Mesenchymal stem cell (in vitro differentiated cells and primary cell): ENCODE results near the gene PAX9.
A peak's percentile ranks its signal among the peaks of the same experiment; 100 is the strongest.

Source experiments
- DNase-seq: peaks from one replicate; pipeline ENCODE4 v3.0.0-alpha.2; 2013
- H2AFZ ChIP-seq: one replicate; pipeline ENCODE4 v1.6.1; 2013; ENCODE audit warnings: low read depth, mild to moderate bottlenecking, control low read depth, inconsistent platforms, low read length, moderate library complexity
- H2AK5ac ChIP-seq: 2 replicates; pipeline ENCODE4 v1.6.1; 2013; ENCODE audit warnings: low read length, moderate library complexity, mild to moderate bottlenecking, inconsistent platforms; ENCODE audit not compliant: severe bottlenecking
- H2BK120ac ChIP-seq: one replicate; pipeline ENCODE4 v1.6.1; 2013; ENCODE audit warnings: low read depth, mild to moderate bottlenecking, inconsistent platforms, low read length, moderate library complexity
- H2BK12ac ChIP-seq, 2 experiments: one replicate each; pipeline ENCODE4 v1.6.1; 2013; ENCODE audit warnings: inconsistent platforms in 2 of 2, low read length in 2 of 2, mild to moderate bottlenecking in 2 of 2, moderate library complexity in 2 of 2, control low read depth in 1 of 2
- H2BK15ac ChIP-seq: one replicate; pipeline ENCODE4 v1.6.1; 2013; ENCODE audit warnings: mild to moderate bottlenecking, low read depth, inconsistent platforms; ENCODE audit not compliant: poor library complexity, severe bottlenecking
- H2BK5ac ChIP-seq: 2 replicates; pipeline ENCODE4 v1.6.1; 2013; ENCODE audit warnings: low read depth, mild to moderate bottlenecking, low read length, control low read depth, inconsistent platforms; ENCODE audit not compliant: poor library complexity, severe bottlenecking
- H3K14ac ChIP-seq, 2 experiments: one replicate each; pipeline ENCODE4 v1.6.1; 2013; ENCODE audit warnings: inconsistent platforms in 2 of 2, low read length in 2 of 2, control low read depth in 1 of 2, mild to moderate bottlenecking in 1 of 2, moderate library complexity in 1 of 2
- H3K18ac ChIP-seq, 2 experiments: one replicate each; pipeline ENCODE4 v1.6.1; 2013; ENCODE audit warnings: inconsistent platforms in 2 of 2, low read length in 2 of 2, control low read depth in 1 of 2, low read depth in 1 of 2, mild to moderate bottlenecking in 1 of 2
- H3K23ac ChIP-seq, 2 experiments: one replicate each; pipeline ENCODE4 v1.6.1; 2013; ENCODE audit warnings: inconsistent platforms in 2 of 2, low read length in 2 of 2, mild to moderate bottlenecking in 2 of 2, moderate library complexity in 2 of 2, control low read depth in 1 of 2
- H3K27ac ChIP-seq: 2 replicates; pipeline ENCODE4 v1.5.1; 2013; ENCODE audit warnings: mild to moderate bottlenecking, moderate library complexity, low read length, control low read depth, inconsistent platforms; ENCODE audit not compliant: poor library complexity, severe bottlenecking
- H3K27me3 ChIP-seq, 2 experiments: 2 replicates each; pipeline versions ENCODE4 v1.6.1 to v1.7.0; 2013; ENCODE audit warnings: low read length in 2 of 2, mild to moderate bottlenecking in 2 of 2, moderate library complexity in 2 of 2, control low read depth in 1 of 2, inconsistent platforms in 1 of 2; ENCODE audit not compliant: control insufficient read depth in 1 of 2, insufficient read depth in 1 of 2
- H3K36me3 ChIP-seq, 2 experiments: 2 replicates each; pipeline versions ENCODE4 v1.6.1 to v1.7.0; 2013; ENCODE audit warnings: low read length in 2 of 2, control low read depth in 1 of 2, inconsistent platforms in 1 of 2, low read depth in 1 of 2, mild to moderate bottlenecking in 1 of 2; ENCODE audit not compliant: insufficient read depth in 2 of 2, control insufficient read depth in 1 of 2
- H3K4ac ChIP-seq, 2 experiments: one replicate each; pipeline ENCODE4 v1.6.1; 2013; ENCODE audit warnings: inconsistent platforms in 2 of 2, low read length in 2 of 2, mild to moderate bottlenecking in 2 of 2, moderate library complexity in 2 of 2, control low read depth in 1 of 2, low read depth in 1 of 2
- H3K4me1 ChIP-seq: 2 replicates; pipeline ENCODE4 v1.6.1; 2013; ENCODE audit warnings: low read depth, low read length, control low read depth; ENCODE audit not compliant: control insufficient read depth, insufficient read depth
- H3K4me2 ChIP-seq: 2 replicates; pipeline ENCODE4 v1.6.1; 2013; ENCODE audit warnings: low read length, mild to moderate bottlenecking, inconsistent platforms; ENCODE audit not compliant: poor library complexity, severe bottlenecking
- H3K4me3 ChIP-seq, 2 experiments: 2 replicates each; pipeline versions ENCODE4 v1.5.1 to v1.7.0; 2013; ENCODE audit warnings: low read length in 2 of 2, mild to moderate bottlenecking in 2 of 2, control low read depth in 1 of 2, low read depth in 1 of 2; ENCODE audit not compliant: insufficient read depth in 1 of 2
- H3K79me1 ChIP-seq: replicated peaks from 2 replicates; pipeline ENCODE4 v1.6.1; 2013; ENCODE audit warnings: mild to moderate bottlenecking, control low read depth, low read length, inconsistent platforms; ENCODE audit not compliant: poor library complexity, severe bottlenecking
- H3K9ac ChIP-seq: 2 replicates; pipeline ENCODE4 v1.7.0; 2013; ENCODE audit warnings: mild to moderate bottlenecking, low read length, moderate library complexity
- H3K9me3 ChIP-seq: 2 replicates; pipeline ENCODE4 v1.7.0; 2013; ENCODE audit warnings: mild to moderate bottlenecking, low read length; ENCODE audit not compliant: control insufficient read depth
- H4K8ac ChIP-seq: one replicate; pipeline ENCODE4 v1.6.1; 2013; ENCODE audit warnings: inconsistent platforms, mild to moderate bottlenecking, low read length, moderate library complexity
- H4K91ac ChIP-seq: one replicate; pipeline ENCODE4 v1.6.1; 2013; ENCODE audit warnings: mild to moderate bottlenecking, low read length, inconsistent platforms
- WGBS: methylation state at CpG from one replicate; pipeline ENCODE4 v1.1.7; 2013; ENCODE audit warnings: mixed read lengths; 5-methylcytosine and 5-hydroxymethylcytosine counted together

The PAX9 gene

DNA sequence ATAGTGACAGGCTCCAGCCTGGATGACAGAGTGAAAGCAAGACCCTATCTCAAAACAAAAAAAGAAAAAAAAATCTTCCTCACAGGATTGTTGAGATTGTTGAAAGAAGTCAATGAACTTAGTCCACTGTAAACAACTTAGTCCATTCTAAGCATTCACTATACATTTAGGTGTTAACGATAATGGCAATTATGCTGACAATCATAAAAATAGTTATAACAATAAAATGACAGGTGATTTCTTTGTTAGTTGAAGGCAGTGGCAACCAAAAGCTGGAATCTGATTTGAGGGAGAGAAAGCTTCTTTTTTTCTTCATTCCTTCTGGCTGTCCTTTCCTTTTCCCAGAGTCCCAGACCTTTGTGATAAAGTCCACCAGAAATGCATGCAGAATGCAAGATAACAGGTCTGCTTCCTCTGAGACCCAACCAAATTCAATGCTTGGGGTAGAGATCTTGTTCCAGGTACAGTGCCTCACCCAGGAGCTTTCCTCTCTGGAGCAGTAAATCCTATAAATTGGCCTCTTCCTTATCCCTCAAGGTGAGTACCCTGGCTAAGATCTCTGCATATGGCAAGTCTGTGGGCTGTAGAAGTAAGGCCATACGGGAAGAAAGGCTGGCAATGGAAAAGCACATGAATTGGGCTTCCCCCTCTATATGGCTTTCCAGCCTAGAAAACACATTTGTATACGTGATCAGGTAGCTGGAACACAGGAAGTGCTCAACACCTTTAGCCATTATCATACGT, 52.5 kb downstream of the PAX9 start:
- no peak overlapping the region for H3K9ac ChIP-seq
- no peaks in the 10 kb centered on the region for H3K79me1 ChIP-seq
- no peak overlapping the region for H3K27ac ChIP-seq
- no peak overlapping the region for H4K91ac ChIP-seq
- no peak overlapping the region for H4K8ac ChIP-seq
- H3K4ac ChIP-seq, result no peak overlapping the region
- H3K9me3 ChIP-seq, result no peaks in the 10 kb centered on the region
- no peak overlapping the region for H3K4me2 ChIP-seq
- H3K14ac ChIP-seq, result no peak overlapping the region
- no peak overlapping the region for H3K4me3 ChIP-seq
- H2BK12ac ChIP-seq, result no peak overlapping the region
- no peak overlapping the region for H2BK15ac ChIP-seq
- no peaks in the 10 kb centered on the region for H3K27me3 ChIP-seq
- no peak overlapping the region for H2AFZ ChIP-seq
- H3K4me1 ChIP-seq, result no peaks in the 10 kb centered on the region
- H3K18ac ChIP-seq, result no peak overlapping the region
- no peak overlapping the region for H2BK5ac ChIP-seq
- H2AK5ac ChIP-seq, result no peak overlapping the region
- H2BK120ac ChIP-seq, result no peak overlapping the region
- H3K36me3 ChIP-seq, result no peaks in the 10 kb centered on the region
- DNase-seq, result no peak
- no peak overlapping the region for H3K23ac ChIP-seq
- WGBS, result 68% methylated on average over 3 of the region's 4 CpGs

DNA sequence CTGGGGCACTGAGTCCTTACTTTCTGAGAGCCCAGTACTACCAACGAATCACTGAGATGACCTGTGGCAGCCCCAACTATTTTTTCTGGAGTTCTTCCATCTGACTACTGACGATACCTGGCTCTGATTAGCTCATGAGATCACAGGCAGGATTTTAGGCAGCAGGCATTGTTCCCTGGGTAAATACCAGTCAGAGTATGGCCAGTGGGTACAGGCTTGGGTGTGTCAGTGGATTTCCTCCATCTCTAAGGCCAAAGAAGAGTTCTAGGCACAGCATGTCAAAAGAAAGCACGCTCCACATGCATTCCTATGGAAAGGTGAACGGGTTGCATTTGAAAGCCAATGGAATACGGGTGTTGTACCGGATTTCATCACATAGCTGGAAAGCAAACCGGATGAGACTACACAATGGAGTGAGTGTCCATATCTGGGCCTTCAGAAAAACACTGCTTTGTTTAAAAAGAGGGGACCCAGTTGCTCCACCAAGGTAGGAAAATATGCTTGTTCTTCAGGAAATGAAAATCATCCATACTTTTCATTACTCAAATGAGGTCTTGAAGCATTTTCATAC, 55.0 kb downstream of the PAX9 start:
- WGBS, result 88% methylated on average over 7 of the region's 7 CpGs
- Histone ChIP-seq H3K14ac (no peak overlapping the region), H2BK12ac (no peak overlapping the region), H2BK5ac (no peak overlapping the region), H4K91ac (no peak overlapping the region), H3K4me2 (no peak overlapping the region), H3K36me3 (no peaks in the 10 kb centered on the region), H3K4ac (no peak overlapping the region), H3K4me1 (no peaks in the 10 kb centered on the region), H3K27me3 (no peaks in the 10 kb centered on the region), H3K9ac (no peak overlapping the region), H3K23ac (no peak overlapping the region), H2AFZ (no peak overlapping the region), H3K18ac (no peak overlapping the region), H3K9me3 (no peaks in the 10 kb centered on the region), H3K4me3 (no peak overlapping the region), H2BK15ac (no peak overlapping the region), H2BK120ac (no peak overlapping the region), H3K79me1 (no peaks in the 10 kb centered on the region), H3K27ac (no peak overlapping the region), H2AK5ac (no peak overlapping the region), H4K8ac (no peak overlapping the region)
- DNase-seq, result no peak

DNA sequence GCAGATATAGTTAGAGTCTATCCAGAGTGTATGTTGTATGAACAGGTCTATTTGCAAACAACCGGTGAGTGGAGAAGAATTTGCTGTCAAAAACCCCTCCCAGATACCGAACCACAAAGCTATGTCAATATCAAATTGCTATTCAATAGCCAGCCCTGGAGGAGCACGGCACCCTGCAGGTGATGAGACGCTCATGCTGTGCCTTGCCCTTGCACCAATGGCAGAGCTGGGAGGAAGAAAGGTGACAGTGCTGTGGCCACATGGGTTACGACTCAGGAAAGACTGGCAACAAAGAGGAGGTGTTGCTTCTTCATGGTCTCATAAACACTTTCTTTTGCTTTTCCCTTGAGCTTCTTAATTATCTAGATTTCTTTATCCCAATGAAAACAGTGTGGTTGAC, 55.7 kb downstream of the PAX9 start:
- Histone ChIP-seq H2BK12ac (no peak overlapping the region), H4K91ac (no peak overlapping the region), H2AFZ (no peak overlapping the region), H3K4me2 (no peak overlapping the region), H3K9ac (no peak overlapping the region), H3K4me3 (no peak overlapping the region), H3K9me3 (no peaks in the 10 kb centered on the region), H3K23ac (no peak overlapping the region), H2AK5ac (no peak overlapping the region), H3K79me1 (no peaks in the 10 kb centered on the region), H3K27ac (no peak overlapping the region), H3K14ac (no peak overlapping the region), H4K8ac (no peak overlapping the region), H3K18ac (no peak overlapping the region), H3K27me3 (no peaks in the 10 kb centered on the region), H3K36me3 (no peaks in the 10 kb centered on the region), H2BK120ac (no peak overlapping the region), H3K4me1 (no peaks in the 10 kb centered on the region), H2BK5ac (no peak overlapping the region), H3K4ac (no peak overlapping the region), H2BK15ac (no peak overlapping the region)
- 63% methylated on average over 2 of the region's 5 CpGs for WGBS
- no peak for DNase-seq

DNA sequence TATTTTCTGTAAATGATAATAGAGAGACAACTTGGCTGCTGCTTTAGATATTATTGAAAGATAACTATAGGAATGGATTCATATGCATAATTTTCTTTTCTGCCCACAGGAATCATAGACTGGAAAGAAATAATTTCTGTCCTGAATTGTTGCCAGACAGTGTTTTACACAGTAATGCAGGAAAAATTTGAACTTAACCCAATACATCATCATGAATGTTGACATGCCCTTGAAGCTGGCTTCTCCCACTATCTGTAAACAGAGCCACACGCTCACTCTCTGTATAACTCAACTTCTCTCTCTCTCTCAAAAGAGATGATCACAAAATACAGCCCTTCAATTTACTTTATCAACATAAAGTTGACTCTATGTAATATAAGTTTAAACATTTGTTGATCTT, 56.6 kb downstream of the PAX9 start:
- Histone ChIP-seq H2BK120ac (no peak overlapping the region), H2BK5ac (no peak overlapping the region), H3K4me2 (no peak overlapping the region), H2AK5ac (no peak overlapping the region), H3K4me1 (no peaks in the 10 kb centered on the region), H2BK12ac (no peak overlapping the region), H3K4ac (no peak overlapping the region), H2BK15ac (no peak overlapping the region), H3K4me3 (no peak overlapping the region), H3K18ac (no peak overlapping the region), H4K91ac (no peak overlapping the region), H3K36me3 (no peaks in the 10 kb centered on the region), H4K8ac (no peak overlapping the region), H3K9me3 (no peaks in the 10 kb centered on the region), H3K27me3 (no peaks in the 10 kb centered on the region), H3K9ac (no peak overlapping the region), H3K79me1 (no peaks in the 10 kb centered on the region), H3K27ac (no peak overlapping the region), H3K14ac (no peak overlapping the region), H3K23ac (no peak overlapping the region), H2AFZ (no peak overlapping the region)
- DNase-seq, result peak; percentile 6
- no CpG with 5 or more reads among the region's 1 CpG for WGBS
